ENCODE data around the gene PHLDA3.

PHLDA3 gene

DNA sequence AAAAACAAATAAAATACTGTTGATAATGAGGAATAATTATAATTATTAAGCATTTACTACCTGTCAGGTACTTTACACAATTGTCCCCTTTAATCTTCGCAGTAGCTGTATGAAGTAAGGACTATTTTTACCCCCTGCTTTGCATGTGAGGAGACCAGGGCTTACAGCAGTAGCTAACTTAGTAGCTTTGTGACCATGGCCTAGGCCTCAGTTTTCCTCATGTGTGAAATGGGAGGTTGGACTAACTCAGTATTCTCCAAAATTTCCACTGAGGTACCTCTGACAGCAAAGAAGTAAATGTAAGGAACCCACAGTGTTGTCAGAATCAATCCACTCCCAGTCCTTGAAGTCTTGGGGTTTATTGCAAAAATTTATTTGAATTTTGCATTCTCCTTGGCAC lies 41.7 kb upstream of the PHLDA3 start:
- intact Hi-C loops (cut with DNase I; ENCODE audit: low total_unique reads): no loop called here
- TF ChIP-seq CTCF (IDR thresholded peaks at IDR 0.05): no peak
- peak in 1 of 2 donors; percentile 3 for DNase-seq
- H3K36me3 ChIP-seq: no peaks in the 10 kb centered on the region
- no peaks in the 10 kb centered on the region for H3K9me3 ChIP-seq
- H3K4me1 ChIP-seq: peaks cover 0 to 45% (median 29%) of the 10 kb centered on the region in 4 donors
- no peak overlapping the region for H3K27ac ChIP-seq
- H3K27me3 ChIP-seq: no peaks in the 10 kb centered on the region
- H3K4me3 ChIP-seq: no peak overlapping the region

DNA sequence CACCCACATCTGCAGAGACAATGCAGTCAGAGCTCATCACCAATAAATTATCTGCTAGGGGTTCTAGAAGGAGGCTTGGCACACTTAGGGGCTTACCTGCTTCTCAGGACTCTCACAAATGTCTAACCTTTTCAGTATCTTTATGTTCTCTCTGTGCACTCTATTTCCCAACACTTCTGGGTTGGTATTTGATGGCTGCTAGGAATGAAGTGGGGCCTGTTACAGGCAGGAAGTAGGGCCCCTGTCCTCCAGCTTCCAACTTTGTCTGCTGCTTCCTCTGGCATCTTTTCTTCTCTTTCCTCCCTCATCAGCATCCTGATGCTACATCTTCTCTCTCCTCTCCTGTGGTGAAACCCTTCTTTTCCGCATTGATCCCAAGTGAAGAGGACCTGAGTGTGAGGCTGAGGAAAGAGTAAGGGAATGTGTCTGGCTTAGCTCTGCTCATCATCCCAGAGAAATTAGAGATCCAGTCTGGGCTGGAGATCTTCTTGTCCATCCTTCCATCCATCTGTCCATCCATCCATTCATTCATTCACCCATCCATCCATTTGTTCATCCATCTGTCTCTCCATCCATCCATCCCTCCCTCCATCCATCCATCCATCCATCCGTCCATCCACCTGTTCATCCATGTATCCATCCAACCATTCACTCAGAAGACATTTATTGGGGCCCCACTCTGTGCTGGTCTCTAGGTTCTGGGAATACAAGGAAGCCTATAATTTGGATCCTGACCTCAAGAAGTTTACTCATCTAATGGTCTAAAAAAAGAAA lies 40.8 kb upstream of the PHLDA3 start:
- peak in 1 of 2 donors; percentile 9 for DNase-seq
- Histone ChIP-seq H3K4me1 (peaks cover 0 to 55% (median 30%) of the 10 kb centered on the region in 4 donors), H3K36me3 (no peaks in the 10 kb centered on the region), H3K27ac (no peak overlapping the region), H3K27me3 (no peaks in the 10 kb centered on the region), H3K4me3 (no peak overlapping the region), H3K9me3 (no peaks in the 10 kb centered on the region)
- intact Hi-C loops (cut with DNase I; ENCODE audit: low total_unique reads): loop anchor here (5.0 kb wide), 1 partner anchor 337 kb away; no protein-coding TSS in a partner anchor
- no peak for TF ChIP-seq CTCF (IDR thresholded peaks at IDR 0.05)

DNA sequence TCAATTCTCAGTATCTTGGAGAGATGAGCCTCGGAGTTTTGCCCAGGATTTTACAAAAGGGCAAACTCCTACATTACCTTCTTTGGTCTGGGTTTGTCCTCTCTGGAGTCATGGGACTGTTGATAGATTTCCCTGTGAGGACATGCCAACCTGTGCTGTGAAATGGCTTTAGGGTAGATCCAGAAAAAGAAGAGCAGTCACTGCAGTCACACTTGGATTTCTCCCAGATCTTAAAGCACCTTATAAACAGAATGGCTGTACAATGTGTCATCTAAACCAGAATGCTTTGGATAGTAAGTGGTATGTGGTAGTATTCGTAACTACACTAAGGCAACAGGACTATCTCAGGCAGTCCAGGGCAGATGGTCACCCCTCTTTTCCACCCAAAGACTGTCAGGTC lies 39.8 kb upstream of the PHLDA3 start:
- Histone ChIP-seq H3K4me3 (no peak overlapping the region), H3K4me1 (peaks cover 0 to 61% (median 34%) of the 10 kb centered on the region in 4 donors), H3K27me3 (no peaks in the 10 kb centered on the region), H3K36me3 (no peaks in the 10 kb centered on the region), H3K27ac (no peak overlapping the region), H3K9me3 (no peaks in the 10 kb centered on the region)
- intact Hi-C loops (cut with DNase I; ENCODE audit: low total_unique reads): loop anchor here (5.0 kb wide), 1 partner anchor 337 kb away; no protein-coding TSS in a partner anchor
- TF ChIP-seq CTCF (IDR thresholded peaks at IDR 0.05): no peak
- DNase-seq: no peak

GRCh38 chr1:201507360-201507675 lies 38.3 kb upstream of the PHLDA3 start:
- Histone ChIP-seq H3K4me1 (peaks cover 0 to 59% (median 36%) of the 10 kb centered on the region in 4 donors), H3K9me3 (no peaks in the 10 kb centered on the region), H3K27me3 (no peaks in the 10 kb centered on the region), H3K4me3 (peak overlapping the region; percentile 82 to 93), H3K36me3 (peaks cover 0 to 2% (median 0%) of the 10 kb centered on the region in 3 donors), H3K27ac (peak overlapping the region; percentile 93 to 97)
- intact Hi-C loops (cut with DNase I; ENCODE audit: low total_unique reads): loop anchor here (5.0 kb wide), 1 partner anchor 335 kb away; no protein-coding TSS in a partner anchor
- DNase-seq: no peak
- no peak for TF ChIP-seq CTCF (IDR thresholded peaks at IDR 0.05)

- peak within 1 kb of the TSS; percentile 82 to 93 for H3K4me3 ChIP-seq
- H3K27ac ChIP-seq: peak within 1 kb of the TSS; percentile 93 to 97
- H3K27me3 ChIP-seq: no peaks in the 10 kb centered on the region
- peaks cover 0 to 7% (median 0%) of the 10 kb centered on the region in 3 donors for H3K36me3 ChIP-seq
- H3K4me1 ChIP-seq: peaks cover 0 to 59% (median 36%) of the 10 kb centered on the region in 4 donors
- DNase-seq: peak; percentile 87 to 95
- H3K9me3 ChIP-seq: no peaks in the 10 kb centered on the region
- TF ChIP-seq CTCF (IDR thresholded peaks at IDR 0.05): peak in 1 of 2 experiments; percentile 9
- intact Hi-C loops (cut with DNase I; ENCODE audit: low total_unique reads): loop anchor here (5.0 kb wide), 1 partner anchor 334 kb away; no protein-coding TSS in a partner anchor
Observed at GRCh38 chr1:201506557-201507359, 37.8 kb upstream of the PHLDA3 start, which contains the start of gene CSRP1. Gene CSRP1, minus strand, starts transcription at chr1:201507123. Its CDS starts 10,820 bp downstream, at chr1:201496303.
